ENCODE results near the gene SNRPD3.
"Not testable (repeated sequence)": the region's sequence is repeated elsewhere in the genome, so short reads cannot be mapped to it uniquely, and the experiment has no call there.

Gene SNRPD3

GRCh38 chr22:24535348-24535747 is 20.5 kb upstream of the SNRPD3 start:
- DNase-seq = no peak

- no peak for DNase-seq
Observed at GRCh38 chr22:24536089-24536488, 19.7 kb upstream of the SNRPD3 start.

- no peak for DNase-seq
Observed at GRCh38 chr22:24540470-24540869, 15.3 kb upstream of the SNRPD3 start.

GRCh38 chr22:24541681-24542515 is 13.9 kb upstream of the SNRPD3 start:
- no peak for DNase-seq

- DNase-seq = no peak
Observed at GRCh38 chr22:24542641-24543040, 13.2 kb upstream of the SNRPD3 start.

GRCh38 chr22:24543185-24543601 is 12.6 kb upstream of the SNRPD3 start:
- no peak for DNase-seq

DNA sequence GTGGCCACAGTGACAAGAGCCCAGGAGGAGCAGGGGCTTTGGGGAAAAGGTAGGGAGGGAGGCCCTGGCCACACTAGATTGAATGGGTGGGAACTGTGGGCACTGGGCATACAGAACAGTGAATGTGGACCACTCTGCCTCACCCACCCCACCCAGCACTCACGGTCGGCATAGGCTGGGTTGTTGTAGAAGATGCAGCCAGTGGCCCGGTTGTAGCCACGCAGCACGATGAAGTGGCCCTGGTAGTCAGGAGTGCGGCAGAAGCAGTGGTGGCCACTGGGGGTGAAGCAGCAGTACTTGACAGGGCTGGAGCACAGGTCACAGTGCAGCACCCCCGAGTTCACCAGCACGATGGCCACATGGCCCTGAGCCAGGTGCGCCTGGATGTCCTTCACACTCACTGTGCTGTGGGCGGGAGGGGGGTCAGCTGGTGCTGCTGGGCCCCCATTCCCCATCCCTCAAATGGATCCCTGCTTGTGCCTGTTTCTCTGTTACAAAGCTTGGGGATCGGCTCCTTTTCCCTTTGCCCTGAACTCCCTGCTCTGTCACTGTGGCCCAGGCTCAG is 12.0 kb upstream of the SNRPD3 start:
- DNase-seq = no peak

- DNase-seq = no peak
Observed at GRCh38 chr22:24548812-24549211, 7.0 kb upstream of the SNRPD3 start.

DNA sequence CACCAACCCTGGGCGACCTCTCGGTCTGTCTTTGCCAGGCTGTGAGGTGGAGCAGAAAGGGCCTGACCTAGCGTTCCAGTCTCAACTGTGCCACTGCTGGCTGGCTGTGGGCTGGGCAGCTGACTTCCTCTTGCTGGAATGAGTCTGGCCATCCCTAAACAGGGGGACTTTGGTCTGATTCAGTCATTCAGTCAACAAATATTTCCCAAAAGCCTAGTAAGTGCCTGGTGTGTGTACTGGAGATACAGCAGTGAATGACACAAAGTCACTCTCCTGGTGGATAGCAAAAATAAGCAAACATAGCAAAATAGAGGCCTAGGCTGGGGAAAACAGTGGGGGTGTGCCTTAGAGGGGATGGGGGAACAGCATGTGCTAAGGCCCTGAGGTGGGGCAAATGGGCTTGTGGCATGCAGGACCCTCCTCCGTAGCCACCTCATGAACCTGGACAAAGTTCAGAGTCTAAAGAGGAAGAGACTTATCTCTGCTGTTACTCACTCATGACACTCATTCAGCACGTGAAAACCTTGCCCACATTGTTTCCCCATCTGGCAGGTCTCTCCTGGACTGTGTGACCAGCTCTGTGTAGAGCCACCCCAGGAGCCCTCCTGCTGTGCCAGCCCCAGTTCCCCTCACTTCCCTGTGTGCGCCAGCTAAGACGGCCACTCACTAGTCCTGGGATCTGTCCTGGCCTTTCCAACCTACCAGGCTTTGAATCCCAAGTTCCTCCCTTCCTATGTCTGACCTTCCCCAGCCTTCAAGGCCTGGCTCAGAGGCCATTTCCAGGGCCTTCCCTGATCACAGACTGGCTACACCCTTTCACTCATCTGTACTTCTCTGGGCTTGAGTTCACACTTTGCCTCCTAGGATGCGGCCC is 5.5 kb upstream of the SNRPD3 start:
- no peak for DNase-seq

GRCh38 chr22:24550902-24551435 is 4.8 kb upstream of the SNRPD3 start:
- DNase-seq = no peak

- not testable (repeated sequence) for DNase-seq
Observed at GRCh38 chr22:24552503-24553286, 3.1 kb upstream of the SNRPD3 start.

DNA sequence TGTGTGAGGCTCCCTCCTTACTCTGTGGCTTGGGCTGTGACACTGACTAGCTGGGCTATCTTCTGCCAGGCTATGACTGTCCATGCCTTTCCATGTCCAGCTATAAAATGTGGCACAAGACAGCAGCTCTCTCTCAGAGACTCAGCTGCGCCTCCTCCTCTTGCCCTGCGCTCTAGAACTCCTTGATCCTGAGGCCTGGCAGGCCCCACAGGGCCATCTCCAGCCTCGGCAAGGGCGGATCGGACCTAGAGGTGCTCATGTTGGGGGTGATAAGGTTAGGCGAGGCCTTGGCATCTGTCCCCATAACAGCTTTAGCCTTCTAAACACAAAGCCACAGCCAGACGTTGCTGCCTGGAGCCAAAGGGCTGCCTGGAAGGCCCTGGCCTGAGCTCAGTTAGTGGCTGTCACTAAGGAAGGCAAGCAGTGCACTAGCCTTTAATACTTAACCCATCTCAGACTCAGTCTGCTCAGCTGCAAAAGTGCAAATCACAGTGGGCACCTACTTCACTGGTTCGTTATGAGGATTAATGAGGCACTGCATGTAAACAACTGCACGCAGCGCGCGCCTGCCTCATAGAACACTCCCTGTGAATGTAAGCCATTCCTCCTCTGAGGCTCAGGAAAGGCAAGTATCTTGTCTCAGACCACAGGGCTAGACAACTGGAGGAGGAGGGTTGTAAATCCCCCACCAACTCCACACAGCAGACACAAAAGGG is 2.0 kb upstream of the SNRPD3 start:
- DNase-seq = no peak

DNA sequence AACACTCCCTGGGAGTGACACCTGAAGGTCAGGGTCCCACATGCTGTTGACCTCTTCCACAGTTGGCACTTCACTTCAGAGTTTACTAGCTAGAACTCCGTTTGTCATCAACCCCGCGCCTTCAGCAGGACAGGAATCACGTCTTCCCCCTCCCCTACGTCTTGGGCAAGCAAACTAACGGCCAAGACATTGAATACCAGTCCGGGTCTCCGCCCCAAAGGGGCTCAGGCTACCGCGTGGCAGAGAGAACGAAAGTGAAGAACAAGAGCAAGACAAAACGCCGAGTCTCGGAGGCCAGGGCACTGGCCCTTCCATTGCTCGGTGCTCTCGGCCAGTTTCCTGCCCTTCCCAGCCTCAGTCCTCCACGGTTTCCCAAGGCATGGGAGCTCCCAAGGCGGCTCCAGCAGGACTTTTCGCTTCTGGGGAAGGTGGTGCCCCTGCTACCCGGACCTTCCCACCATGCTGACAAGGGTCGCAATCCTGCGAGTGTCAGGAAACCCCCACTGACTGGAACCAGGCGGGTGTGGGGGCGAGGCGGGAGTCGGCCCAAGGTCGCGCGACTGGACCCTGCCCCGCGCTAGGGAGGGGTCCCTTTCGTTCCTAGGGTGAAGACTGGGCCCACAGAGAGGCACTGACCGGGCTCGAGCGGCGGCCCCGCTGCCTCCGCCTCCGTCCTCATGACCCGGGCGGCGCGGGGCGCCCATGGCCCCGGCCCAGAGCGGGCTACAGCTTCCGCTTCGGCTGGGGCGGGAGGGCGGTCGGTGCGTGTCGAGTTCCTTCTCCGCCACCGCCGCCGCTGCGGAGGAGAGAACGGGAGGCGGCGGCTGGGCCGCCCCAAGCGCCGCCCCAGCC is 1.3 kb upstream of the SNRPD3 start, which contains the start of gene GUCD1:
GUCD1 (minus strand) TSS at position 826 of the 852 bp plus-strand sequence; CDS start at position 679, 147 bp downstream.
- DNase-seq = no peak

DNA sequence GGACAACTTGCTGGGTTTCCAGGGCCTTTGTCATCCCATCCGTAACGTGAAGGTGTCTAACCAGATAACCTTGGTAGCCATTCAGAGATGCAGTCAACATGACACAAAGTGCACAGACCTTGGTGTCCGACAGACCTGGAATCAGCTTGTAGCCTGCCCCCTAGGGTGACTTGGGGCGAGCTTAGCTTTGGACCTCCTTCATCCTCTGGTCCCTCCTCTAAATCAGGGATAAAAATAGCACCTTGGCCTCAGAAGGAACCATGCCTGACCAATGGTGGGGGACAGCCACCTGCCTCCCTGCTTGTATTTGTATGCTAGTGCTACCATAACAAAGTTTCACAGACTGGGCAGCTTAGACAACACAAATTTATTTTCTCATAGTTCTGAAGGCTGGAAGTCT is 3.7 kb downstream of the SNRPD3 start:
- no peak for DNase-seq

DNA sequence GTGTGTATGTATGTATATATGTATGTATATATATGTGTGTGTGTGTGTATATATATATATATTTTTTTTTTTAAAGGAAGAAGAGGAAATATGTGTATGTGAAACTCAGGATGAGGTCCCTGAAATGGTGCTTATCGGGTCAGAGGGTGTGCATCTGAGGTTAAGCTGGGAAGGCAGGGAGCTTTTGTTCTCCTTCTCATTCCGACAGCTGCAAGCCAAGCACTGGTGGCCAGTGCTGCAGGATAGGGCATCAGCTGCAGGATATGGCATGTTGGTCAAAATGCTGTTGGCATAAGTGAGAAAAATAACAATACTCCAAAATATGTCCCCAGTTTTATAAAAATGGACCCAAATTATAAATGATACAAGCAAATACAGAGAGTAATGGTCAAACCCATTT is 7.4 kb downstream of the SNRPD3 start:
- DNase-seq = no peak

DNA sequence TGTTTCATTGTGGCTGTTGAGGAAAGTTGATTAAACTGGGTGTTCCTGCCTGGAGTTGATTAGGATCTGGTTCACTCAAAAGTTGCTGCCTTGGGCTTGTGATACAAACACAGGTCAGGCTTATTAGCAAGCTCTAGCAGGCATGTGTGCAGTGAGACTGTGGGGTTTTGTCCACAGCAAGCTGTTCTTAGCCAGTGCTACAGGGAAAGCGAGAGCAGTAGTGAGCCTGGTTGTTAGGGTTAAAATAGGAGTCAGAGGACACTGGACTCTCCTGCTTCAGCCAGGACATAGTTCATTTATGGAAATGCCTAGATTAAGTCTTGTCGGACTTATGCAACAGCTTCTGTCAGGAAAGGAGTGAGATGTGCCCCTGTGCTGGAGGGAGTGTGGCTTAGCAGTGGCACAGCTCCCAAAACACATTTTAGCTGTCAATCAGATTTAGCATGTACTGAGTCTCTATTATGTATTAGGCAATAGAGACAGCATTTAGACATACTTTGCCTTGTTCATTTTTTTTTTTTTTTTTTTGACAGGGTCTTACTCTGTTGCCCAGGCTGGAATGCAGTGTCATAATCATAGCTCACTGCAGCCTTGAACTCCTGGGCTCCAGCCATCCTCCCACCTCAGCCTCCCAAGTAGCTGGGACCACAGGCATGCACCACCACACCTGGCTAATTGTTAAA is 8.7 kb downstream of the SNRPD3 start:
- no peak for DNase-seq

GRCh38 chr22:24565077-24565476 is 9.3 kb downstream of the SNRPD3 start:
- no peak for DNase-seq

- no peak for DNase-seq
Observed at GRCh38 chr22:24566899-24567511, 11.2 kb downstream of the SNRPD3 start.

DNA sequence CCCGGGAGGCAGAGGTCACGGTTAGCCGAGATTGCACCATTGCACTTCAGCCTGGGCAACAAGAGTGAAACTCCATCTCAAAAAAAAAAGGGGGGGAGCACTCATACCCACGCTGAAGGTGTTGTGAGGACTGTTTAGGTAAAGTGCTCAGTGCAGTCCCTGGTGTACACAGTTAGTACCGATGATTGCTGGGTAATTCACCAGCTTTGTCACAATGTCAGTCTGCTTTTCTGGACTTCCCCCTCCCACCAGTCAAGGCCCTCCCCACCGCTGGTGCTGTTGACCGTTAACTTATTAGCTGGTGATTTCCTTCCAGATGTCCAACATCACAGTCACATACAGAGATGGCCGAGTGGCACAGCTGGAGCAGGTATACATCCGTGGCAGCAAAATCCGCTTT is 11.9 kb downstream of the SNRPD3 start:
- DNase-seq = no peak

DNA sequence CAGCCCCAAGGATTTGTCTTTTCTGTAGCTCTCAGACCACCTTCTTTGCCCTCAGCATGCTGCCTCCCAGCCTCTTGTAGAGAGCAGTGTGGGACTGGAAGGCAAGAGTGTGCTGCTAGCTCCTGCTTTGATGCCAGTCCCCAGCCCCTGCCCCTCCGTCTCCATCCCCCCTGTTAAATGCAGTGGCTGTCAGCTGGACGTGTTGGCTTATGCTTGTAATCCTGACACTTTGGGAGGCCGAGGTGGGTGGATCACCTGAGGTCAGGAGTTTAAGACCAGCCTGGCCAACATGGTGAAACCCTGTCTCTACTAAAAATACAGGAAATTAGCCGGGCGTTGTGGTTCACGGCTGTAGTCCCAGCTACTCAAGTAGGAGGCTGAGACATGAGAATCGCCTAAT is 15.5 kb downstream of the SNRPD3 start:
- DNase-seq = no peak
